ENCODE results near the gene SLIT3.

DNA sequence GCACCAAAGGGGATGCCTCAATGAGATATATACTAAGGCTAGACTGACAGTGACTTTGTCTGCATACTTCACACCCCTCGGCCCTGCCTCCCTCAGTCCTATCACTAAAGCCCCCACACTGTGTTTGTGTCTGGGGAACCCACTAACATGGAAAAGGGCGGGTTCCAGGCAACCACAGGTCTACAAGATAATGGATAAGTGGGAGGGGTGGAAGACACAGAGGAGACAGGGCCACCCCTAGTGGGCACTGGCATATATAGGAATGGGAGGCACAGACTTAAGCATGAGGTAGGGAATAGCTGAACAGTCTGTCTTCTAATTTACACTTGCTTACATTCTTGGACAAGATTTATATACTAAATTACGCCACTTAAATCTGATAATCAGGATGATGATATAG, 74.0 kb downstream of the SLIT3 start:
- TF ChIP-seq, protein P1, sequence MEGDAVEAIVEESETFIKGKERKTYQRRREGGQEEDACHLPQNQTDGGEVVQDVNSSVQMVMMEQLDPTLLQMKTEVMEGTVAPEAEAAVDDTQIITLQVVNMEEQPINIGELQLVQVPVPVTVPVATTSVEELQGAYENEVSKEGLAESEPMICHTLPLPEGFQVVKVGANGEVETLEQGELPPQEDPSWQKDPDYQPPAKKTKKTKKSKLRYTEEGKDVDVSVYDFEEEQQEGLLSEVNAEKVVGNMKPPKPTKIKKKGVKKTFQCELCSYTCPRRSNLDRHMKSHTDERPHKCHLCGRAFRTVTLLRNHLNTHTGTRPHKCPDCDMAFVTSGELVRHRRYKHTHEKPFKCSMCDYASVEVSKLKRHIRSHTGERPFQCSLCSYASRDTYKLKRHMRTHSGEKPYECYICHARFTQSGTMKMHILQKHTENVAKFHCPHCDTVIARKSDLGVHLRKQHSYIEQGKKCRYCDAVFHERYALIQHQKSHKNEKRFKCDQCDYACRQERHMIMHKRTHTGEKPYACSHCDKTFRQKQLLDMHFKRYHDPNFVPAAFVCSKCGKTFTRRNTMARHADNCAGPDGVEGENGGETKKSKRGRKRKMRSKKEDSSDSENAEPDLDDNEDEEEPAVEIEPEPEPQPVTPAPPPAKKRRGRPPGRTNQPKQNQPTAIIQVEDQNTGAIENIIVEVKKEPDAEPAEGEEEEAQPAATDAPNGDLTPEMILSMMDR (IDR thresholded peaks at IDR 0.05) = no peak
- no peak for TF ChIP-seq POLR2A (IDR thresholded peaks at IDR 0.05)

Data from right lobe of liver (tissue), 4 donors.